NCI-H1105 treated with DMSO at 0.1 percent for 48 hours (cell line): ENCODE data around the gene PGBD2.
"Not testable (repeated sequence)": the region's sequence is repeated elsewhere in the genome, so short reads cannot be mapped to it uniquely, and the experiment has no call there.

Source experiments
- DNase-seq: peaks from one replicate; lab custom pipeline; 2025; lab: John Stamatoyannopoulos, UW

The PGBD2 gene

DNA sequence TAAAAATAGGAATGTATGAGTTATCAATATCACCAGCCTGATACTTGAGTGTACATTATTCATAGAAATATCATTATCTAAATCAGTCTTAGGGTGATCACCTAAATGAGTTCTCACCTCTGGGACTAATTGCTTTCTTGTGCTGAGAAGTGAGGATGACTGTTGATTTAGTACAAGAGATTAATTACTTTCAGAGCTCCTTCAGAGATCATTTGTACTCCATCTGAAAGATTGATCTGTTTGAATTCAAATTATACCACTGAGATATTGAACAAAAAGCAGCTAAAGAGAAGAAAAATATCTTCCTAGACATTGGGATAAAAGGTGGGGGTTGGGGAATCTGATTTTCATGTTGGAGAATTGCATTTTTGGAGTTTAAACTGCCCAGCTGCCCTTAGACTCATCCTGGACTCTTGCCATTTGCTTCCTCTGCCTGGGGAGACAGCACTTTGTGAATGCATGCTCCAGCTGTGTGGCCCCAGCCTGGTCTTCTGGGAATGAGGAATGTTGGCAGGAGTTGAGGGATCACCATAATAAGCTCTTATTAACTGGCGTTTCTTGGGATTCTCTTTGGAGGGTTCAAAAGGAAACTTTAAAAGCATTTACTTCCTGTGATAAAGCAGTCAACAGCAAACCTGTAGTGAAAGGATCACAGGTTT is 19.7 kb upstream of the PGBD2 start:
- DNase-seq = no peak

DNA sequence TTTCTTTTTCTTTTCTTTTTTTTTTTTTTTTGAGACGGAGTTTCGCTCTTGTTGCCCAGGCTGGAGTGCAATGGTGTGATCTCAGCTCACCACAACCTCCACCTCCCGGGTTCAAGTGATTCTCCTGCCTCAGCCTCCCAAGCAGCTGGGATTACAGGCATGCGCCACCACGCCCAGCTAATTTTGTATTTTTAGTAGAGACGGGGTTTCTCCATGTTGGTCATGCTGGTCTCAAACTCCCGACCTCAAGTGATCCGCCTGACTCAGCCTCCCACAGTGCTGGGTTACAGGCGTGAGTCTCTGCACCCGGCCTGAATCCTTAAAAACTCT is 16.2 kb upstream of the PGBD2 start:
- not testable (repeated sequence) for DNase-seq

DNA sequence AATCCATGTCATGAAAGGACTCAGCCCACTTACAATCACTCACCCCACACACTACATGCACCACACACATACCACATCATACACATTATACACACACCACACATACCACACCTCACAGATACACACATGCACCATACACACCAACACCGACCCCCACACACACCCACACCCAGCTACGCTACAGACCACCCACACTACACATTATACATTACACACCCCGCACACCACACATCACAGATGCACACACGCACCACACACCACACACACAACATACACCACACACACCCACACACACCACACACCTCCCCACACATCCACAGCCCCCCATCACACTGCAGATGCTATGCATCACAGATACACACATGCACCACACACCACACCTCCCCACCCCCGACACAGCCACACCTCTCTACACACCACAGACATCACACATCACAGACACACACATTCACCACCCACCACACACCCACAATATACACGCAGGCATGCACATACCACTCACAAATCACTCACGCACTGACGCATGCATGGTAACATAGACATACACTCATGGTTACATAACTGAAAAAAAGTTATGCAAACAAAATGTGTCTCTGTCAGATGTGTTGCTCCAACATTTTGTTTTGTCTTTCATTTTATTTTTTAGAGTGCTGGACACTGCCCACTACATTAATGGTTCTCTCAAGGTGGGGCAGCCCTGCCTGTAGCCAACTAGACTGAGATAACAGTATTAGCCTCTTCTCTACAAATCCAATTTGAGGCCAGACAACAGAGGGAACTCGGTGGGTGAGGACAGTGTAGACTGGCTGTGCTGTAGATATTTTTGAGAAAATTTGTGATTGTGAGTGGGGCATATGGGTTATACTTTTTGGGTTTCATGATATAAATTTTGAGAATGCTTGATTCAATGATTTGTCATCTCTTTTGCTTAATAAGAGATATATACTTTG is 15.2 kb upstream of the PGBD2 start:
- no peak for DNase-seq

DNA sequence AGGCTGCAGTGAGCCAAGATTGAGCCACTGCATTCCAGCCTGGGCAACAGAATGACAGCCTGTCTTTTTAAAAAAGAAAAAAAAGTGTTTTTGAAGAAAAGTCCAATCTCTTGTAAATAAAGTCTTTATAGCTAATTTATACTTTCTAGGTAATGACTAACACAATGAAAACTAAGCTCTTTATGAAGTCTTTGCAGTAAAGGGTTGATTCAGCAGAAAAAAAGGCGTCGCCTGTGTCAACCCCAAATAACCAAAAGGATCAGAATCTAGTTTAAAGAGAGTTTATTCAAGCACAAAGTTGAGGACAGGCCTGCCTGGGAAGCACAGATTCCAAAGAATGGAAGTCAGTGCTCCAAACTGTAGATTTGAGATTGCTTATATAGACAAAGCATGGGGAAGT is 14.3 kb upstream of the PGBD2 start:
- DNase-seq = no peak

DNA sequence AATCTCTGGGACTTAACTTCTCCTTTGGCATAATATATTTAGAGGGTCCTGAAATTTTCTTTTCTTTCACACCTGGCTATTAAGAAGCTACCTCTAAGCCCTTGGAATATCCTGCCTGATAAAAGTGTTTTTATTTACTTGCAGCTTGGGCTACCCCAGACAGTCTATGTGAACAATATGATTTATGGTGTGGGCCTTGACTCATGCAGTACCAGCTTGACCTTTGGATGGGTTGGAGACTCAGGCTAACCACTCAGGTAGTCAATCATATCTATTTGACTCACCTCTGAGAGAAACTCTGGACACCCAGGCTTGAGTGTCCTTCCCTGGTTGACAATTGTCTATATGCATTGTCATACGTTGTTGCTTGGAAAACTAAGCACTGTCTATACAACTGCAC is 13.4 kb upstream of the PGBD2 start:
- no peak for DNase-seq

DNA sequence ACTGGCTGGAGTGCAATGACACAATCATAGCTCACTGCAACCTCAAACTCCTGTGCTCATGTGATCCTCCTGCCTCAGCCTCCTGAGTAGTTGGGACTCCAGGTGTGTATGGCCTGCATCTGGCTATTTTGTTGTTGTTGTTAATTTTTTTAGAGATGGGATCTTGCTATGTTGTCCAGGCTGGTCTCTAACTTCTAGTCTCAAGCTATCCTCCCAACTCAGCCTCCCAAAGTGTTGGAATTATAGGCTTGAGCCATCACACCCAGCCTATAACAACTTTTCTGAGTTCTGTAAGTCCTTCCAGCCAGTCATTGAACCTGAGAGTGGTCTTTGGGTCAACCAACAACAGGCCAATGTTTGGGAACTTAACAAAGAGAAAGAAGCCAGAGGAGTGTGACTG is 11.2 kb upstream of the PGBD2 start:
- DNase-seq = no peak

DNA sequence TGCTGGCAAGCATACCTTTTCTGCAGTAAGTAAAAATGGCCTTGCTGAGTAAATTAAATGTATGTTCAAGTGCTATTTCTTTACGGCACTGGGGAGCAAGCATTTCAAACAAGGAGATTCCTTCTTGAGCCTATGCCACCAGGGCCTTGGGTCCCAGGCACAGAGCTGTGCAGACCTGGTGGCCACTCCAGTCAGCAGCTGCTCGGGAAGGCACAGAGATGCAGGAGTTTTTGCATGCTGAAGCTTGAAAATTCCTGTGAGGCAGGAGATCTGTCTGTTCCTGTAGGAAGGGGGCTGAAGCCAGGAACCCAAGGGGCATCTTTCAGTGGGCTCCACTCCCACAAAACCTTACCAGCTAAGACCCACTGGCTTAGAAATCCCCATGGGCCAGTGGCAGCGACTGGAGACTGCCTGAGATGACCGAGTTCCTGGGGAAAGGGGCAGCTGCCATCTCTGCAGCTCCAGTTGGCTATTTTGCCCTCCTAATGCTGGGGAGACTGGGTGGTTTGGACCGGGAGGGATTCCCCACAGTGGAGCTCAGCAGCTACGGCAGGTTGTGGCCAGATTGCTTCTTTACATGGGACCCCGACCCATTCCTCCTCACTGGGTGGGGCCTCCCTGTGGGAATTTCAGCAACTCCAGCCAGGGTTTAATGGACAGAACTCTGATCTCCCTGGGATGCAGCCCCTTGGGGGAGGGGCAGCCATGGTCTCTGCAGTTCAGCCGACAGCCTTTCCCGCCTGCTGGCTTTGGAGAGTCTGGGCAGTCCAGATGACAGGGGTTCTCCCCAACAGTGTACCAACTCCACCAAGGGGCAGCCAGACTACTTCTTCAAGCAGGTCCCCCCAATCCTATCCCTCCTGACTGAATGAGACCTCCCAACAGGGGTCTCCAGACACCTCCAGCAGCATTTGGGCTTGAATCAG is 8.4 kb upstream of the PGBD2 start:
- no peak for DNase-seq

DNA sequence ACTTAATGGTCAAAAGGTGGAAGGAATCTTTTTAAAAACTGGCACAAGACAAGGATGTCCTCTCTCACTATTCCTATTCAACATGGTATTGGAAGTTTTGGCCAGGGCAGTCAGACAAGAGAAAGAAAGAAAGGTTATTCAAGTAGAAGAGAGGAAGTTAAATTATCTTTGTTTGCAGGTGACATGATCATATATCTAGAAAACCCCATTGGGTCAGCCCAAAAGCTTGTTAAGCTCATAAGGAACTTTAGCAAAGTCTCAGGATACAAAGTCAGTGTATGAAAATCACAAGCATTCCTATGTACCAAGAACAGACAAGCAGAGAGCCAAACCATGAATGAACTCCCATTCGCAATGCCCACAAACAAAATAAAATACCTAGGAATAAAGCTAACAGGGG is 5.4 kb upstream of the PGBD2 start:
- no peak for DNase-seq

DNA sequence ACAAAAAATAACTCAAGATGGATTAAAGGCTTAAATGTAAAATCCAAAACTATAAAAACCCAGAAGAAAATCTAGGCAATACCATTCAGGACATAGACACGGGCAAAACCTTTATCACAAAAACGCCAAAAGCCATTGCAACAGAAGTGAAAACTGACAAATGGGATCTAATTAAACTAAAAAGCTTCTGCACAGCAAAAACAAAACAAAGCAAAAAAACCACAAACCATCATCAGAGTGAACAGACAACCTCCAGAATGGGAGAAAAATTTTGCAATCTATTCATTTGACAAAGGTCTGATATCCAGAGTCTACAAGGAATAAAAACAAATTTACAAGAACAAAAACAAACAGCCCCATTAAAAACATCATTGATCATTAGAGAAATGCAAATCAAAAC is 4.5 kb upstream of the PGBD2 start:
- no peak for DNase-seq

DNA sequence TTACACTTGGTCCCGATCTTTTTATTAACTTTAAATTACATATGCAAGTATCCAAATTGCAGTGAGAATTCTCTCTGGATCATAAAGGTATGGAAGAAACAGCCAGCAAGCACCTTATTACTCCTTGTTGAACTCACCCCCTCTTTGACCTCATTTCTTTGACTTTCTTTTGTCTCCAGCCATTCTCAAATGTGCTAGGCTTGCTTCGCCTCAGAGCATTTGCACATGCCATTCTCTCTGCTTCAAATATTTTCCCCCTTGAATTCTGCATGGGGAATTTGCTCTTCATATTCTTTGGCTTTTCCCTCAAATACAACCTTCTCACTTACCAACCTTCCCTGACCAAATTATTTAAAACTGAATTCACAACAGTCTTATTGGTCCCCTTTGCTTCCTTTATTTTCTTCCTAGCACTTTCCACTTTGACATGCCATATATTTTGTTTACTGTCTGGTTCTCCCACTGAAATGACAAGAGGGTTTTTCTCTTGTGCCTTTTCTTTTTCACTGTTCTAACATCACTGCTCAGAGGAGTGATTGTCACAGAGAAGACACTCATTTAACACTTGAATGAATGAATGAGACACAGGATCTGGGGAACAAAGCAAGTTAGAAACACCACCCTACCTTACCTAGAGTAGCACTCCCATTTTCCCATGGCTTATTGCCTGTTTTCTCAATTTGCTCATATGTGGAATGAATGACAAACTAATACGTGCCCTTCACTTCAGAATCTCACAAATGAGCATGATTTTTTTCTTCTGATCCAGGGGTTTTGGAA is 1.4 kb upstream of the PGBD2 start:
- no peak for DNase-seq

DNA sequence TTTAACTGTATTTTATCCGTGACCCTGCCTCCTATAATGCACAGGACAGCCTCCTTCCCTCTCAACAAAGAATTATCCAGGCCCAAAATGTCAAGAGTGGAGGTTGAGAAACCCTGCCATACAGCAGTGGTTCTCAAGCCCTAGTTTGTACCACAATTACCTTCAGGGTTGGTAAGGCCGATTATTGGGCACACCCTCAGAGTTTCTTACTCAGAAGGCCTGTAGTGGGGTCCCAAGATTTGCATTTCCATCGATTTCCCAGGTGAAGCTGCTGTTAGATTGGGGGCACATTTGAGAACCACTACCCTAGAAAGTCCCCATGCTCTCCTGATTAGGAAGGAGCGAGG is 400 bp upstream of the PGBD2 start:
- no peak for DNase-seq

DNA sequence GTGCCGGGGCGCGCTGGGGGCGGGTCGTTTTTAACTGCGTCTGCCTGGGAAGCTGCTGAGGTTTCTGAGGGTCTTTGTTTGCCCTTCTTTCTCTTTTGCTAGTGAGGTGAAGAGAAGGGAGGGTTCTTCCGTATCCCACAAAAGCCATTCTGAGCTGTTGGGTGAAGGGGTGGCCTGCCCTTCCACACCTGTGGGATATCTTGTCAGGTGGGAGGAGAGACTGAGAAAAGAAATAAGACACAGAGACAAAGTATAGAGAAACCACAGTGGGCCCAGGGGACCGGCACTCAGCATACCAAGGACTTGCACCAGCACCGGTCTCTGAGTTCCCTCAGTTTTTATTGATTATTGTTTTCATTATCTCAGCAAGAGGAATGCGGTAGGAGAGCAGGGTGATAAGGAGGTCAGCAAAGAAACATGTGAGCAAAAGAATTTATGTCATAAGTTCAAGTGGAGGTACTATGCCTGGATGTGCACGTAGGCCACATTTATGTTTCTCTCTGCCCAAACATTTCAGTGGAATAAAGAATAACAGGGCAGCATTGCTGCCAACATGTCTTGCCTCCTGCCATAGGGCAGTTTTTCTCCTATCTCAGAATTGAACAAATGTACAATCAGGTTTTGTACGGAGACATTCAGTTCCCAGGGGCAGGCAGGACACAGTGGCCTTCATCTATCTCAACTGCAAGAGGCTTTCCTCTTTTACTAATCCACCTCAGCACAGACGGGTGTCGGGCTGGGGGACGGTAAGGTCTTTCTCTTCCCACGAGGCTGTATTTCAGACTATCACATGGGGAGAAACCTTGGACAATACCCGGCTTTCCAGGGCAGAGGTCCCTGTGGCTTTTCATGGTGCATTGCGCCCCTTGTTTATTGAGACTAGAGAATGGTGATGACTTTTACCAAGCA is 972 bp downstream of the PGBD2 start:
- DNase-seq = no peak

DNA sequence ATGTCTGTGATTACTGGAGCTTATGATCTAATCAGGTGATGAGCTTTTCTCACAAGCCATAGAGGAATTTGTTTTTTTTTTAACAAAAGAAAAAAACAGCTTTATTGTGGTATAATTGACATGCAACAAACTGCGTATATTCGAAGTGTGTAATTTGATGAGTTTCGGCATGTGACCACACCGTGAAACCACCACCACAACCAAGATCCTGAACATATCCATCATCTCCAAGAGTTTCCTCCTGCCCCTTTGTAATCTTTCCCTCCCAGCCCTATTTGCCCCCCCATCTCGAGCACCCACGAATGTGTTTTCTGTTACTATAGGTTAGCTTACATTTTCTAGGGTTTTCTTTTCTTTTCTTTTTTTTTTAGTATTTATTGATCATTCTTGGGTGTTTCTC is 4.7 kb downstream of the PGBD2 start:
- DNase-seq = no peak

DNA sequence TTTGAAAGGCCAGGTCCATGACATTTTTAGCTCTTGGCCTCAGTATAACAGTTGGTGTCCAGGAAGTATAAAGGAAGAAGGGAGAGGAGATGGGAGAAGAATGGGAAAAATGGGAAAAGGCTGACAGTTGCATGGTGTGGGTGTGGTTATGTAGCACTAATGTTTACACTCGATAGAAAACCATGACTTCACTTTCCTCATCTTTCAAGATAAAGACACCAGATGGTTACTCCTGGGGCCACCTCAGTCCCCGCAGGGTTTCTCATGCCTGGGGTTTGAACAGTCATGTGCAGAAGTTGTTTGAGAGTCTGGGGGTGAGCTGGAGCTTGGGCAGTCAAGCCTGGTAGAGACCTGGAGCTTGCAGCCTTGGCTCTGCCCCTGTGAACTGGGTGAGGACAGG is 7.9 kb downstream of the PGBD2 start:
- no peak for DNase-seq

DNA sequence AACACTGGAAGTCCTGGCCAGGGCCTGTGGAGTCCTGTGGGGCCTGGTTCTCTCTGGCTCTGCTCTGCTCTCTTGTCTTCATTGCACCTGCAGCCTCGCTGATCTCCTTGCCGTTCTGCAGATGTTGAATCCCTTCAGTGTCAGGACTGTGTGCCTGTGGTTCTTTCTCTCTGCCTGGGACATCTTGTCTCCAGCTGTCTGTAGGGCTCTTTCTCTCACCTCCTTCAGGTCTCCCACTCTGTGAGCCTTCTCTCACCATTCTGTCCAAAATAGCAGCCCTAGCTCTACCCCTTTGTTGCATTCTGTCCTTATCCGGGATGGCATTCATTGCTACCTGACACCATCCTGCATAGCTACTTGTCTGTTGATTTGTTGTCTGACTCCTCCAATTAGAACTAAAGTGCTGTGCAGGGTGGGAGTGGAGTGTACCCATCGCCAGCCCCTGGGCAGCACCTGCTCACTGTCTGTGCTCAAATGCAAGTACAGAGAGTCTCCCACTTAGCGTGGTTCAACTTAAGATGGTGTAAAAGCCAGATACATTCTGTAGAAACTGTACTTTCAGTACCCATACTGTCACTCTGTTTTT is 8.9 kb downstream of the PGBD2 start:
- DNase-seq = no peak

DNA sequence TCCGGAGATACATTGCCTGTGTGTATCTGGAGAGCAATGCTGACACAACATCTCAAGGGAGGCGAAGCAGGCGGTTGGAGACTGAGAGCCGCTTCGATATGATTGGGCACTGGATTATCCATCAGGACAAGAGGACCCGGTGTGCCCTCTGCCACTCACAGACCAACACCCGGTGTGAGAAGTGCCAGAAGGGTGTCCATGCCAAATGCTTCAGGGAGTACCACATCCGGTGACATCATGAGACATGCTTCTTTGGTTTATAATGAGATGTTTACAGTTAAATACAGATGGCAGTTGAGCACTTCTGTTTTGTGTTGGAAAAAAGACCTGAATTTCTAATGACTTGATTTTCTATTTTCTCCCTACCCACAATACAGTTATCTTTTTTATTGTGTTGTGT is 12.1 kb downstream of the PGBD2 start:
- DNase-seq = no peak

DNA sequence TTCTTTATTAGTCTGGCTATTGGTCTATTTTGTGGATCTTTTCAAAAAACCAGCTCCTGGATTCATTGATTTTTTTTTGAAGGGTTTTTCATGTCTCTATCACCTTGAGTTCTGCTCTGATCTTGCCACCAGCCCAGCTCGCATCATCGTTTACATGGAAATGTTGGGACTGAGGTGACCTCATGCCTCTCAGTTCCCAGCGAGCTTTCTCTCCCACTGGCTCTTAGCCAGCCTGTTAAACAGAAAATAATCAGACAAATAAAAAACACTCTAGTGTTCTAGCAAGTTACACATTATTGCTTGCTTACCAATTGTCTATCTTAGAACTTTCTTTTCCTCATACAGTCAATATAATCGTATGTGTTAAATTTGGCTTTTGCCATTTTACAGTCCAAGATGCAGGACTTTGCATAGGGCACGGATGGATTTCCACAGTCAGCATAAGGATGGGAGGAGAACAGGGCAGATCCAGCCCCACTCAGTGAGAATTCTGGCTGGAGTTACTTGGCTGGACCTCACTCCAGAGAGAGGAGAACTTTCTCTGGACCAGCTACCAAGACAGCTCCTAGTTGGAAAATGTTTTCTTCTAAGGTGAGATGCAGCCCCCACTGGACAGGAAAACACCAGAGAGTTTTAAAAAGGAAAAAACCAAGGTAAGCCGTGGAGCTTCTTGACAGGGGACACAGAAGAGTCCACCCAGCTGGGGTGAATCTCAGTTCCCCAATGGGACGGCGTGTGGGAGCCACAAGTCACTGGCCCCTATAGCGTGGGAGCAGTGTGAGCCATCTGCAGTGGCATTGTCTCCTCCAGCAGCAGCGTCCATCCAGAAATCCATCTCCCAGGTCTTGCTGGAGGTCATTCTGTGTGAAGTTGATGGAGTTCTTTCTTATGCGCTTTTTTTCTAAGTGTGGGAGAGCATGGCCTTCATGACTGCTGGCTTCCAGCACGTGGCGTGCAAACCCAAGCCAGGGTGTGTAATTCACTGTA is 17.6 kb downstream of the PGBD2 start:
- DNase-seq = no peak

DNA sequence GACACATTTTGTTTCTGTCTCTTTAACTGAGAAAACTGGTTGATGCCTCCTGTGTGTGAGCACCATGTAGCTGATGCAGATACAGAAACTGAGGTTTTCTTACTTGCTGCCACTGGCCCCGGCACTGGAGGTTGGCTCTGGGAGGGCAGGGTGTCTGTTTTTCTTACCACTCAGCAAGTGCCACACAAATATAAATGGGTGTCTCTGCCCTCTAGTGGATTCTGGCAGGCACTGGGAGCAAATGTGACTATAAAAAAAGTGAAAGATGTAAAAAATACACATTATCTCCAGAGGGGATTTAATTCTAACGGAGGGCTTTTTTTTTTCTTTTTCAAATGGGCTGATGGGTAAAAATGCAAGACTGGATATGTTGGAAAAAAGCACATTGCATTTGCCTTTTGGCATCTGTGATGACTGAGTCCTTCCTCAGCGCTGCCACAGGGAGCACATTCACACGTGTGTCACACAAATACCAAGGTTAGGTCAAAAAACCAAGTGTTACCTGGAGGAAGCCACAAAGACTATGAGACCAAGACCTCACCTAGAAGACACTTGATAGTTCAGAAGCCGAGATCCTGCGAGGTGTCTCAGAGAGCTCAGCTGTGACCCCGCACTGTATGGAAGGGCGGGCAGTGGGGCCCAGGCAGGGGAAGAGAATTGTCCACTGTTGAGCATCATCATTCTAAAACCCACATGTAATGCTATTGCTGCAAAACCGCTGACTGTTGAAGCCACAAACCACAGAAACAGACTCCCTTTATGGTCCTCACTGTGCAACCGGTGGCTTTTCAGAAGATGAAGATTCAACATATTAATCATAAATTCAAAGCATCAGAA is 18.9 kb downstream of the PGBD2 start:
- peak; percentile 23 for DNase-seq
